GM12873 (cell line): ENCODE results near the gene FHOD1.

ENCODE experiments used
- CTCF ChIP-seq: IDR thresholded peaks from 2 replicates; pipeline ENCODE4 v1.5.1; 2012; ENCODE audit warnings: low read depth, mild to moderate bottlenecking, moderate library complexity, low read length, control low read depth; ENCODE audit not compliant: insufficient read depth; ENCODE audit errors: missing control alignments

The FHOD1 gene

GRCh38 chr16:67215706-67216105 lies 31.6 kb downstream of the FHOD1 start:
- no peak for TF ChIP-seq CTCF

GRCh38 chr16:67213197-67214019 lies 33.9 kb downstream of the FHOD1 start:
- no peak for TF ChIP-seq CTCF

- no peak for TF ChIP-seq CTCF
These were observed 34.5 kb downstream of the FHOD1 start for GRCh38 chr16:67212766-67213165.

GRCh38 chr16:67211674-67212073 lies 35.6 kb downstream of the FHOD1 start:
- no peak for TF ChIP-seq CTCF

GRCh38 chr16:67210069-67210937 lies 37.0 kb downstream of the FHOD1 start:
- no peak for TF ChIP-seq CTCF

- no peak for TF ChIP-seq CTCF
These were observed 37.7 kb downstream of the FHOD1 start for GRCh38 chr16:67209565-67209964.
